ENCODE measurements around the gene NUP133. TPM values are rescaled to one million over a fixed set of nuclear protein-coding genes. Genes with fewer than 3 reads are reported as not detected.

NUP133 gene
- total RNA-seq (2012; rRNA removed) (30.5 and 33.1 TPM in 2 replicates), polyA plus RNA-seq (2012; rRNA removed) (13.4 and 14.1 TPM in 2 replicates), Bru-seq, nascent RNA (percentile 74 among the genes with signal in this experiment), BruChase-seq, experiment 1, labeled RNA remaining after a 6-hour chase (percentile 71 among the genes with signal in this experiment), BruChase-seq, experiment 2, labeled RNA remaining after a 2-hour chase (percentile 66 among the genes with signal in this experiment)
- polyA plus RNA-seq (2012; cell fraction: cytosol; rRNA removed): 5.1 and 6.9 TPM in 2 replicates
- 7.2 and 14.1 TPM in 2 replicates for polyA plus RNA-seq (2012; cell fraction: nucleus; rRNA removed; ENCODE audit: low replicate concordance)
- long read RNA-seq, full-length matches to known transcripts: 73 of 86 reads
- long read RNA-seq, partial matches to known transcripts: 5 of 86 reads
- long read RNA-seq, other reads (novel, unspliced or antisense): 8 of 86 reads

GRCh38 chr1:229507951-229508822, at the start of gene NUP133:
Gene NUP133 (minus strand): TSS chr1:229508341. CDS start chr1:229508249, 92 bp downstream.
- H3K9me1 ChIP-seq (ENCODE audit: insufficient read depth, low read length): peaks cover 9% of the 10 kb centered on the region
- peaks cover 8% of the 10 kb centered on the region for H3K4me1 ChIP-seq (ENCODE audit: control insufficient read depth, insufficient read depth, low read length)
- H2AK9ac ChIP-seq (replicated peaks; ENCODE audit: low read depth, low read length, poor library complexity): peak within 1 kb of the TSS; percentile 86
- peak within 1 kb of the TSS; percentile 99 for H4K8ac ChIP-seq (ENCODE audit: low read depth in 2 of 2, low read length in 2 of 2)
- DNase-seq (peak; percentile 98), ATAC-seq (ENCODE audit: low read depth) (peak; percentile 98)
- peak within 1 kb of the TSS; percentile 73; the same call in 1 of the 3 replicates for H2BK15ac ChIP-seq (ENCODE audit: low read depth, low read length)
- peaks cover 10 to 26% of the 10 kb centered on the region in 2 experiments for H3K79me1 ChIP-seq (ENCODE audit: low read depth in 1 of 2, low read length in 2 of 2)
- peak within 1 kb of the TSS; percentile 89 for H2BK5ac ChIP-seq (ENCODE audit: low read depth, low read length, poor library complexity, severe bottlenecking)
- no TSS peak for BruUV-seq (replicated peaks)
- H3K27ac ChIP-seq (ENCODE audit: insufficient read depth, low read length): peak within 1 kb of the TSS; percentile 95
- no peaks in the 10 kb centered on the region for H3K27me3 ChIP-seq (ENCODE audit: control insufficient read depth, insufficient read depth, low read length)
- in situ Hi-C loops (cut with MboI; ENCODE audit: low sequenced_read_pairs): no loop called here
- H2AFZ ChIP-seq (replicated peaks; ENCODE audit: low read length, poor library complexity): peak within 1 kb of the TSS; percentile 93
- peak within 1 kb of the TSS; percentile 94 for H3K23ac ChIP-seq (ENCODE audit: low read depth, low read length)
- peak within 1 kb of the TSS; percentile 45 for H2BK20ac ChIP-seq (ENCODE audit: low read depth, low read length)
- peak within 1 kb of the TSS; percentile 98 for H3K4me2 ChIP-seq (ENCODE audit: low read depth, low read length)
- intact Hi-C loops (cut with micrococcal nuclease): no loop called here
- no peaks in the 10 kb centered on the region for H3K9me3 ChIP-seq (ENCODE audit: control insufficient read depth, insufficient read depth, low read length)
- H3K4me3 ChIP-seq (ENCODE audit: insufficient read depth, low read depth, low read length): peak within 1 kb of the TSS; percentile 77
- H2AK5ac ChIP-seq (ENCODE audit: low read depth, low read length): peak within 1 kb of the TSS; percentile 78
- peak within 1 kb of the TSS; percentile 93 for H3K4ac ChIP-seq (ENCODE audit: low read depth, low read length)
- POLR2A ChIA-PET (ENCODE audit: unreplicated experiment): no interaction called here
- H3K56ac ChIP-seq (ENCODE audit: extremely low read depth, insufficient read depth, low read length): peak within 1 kb of the TSS; percentile 99
- CTCF ChIA-PET: no interaction called here
- peak within 1 kb of the TSS; percentile 97 for H4K5ac ChIP-seq (ENCODE audit: low read depth, low read length)
- 1% methylated on average over 31 of the region's 65 CpGs; no CpG with 5 or more reads in 1 of the 2 experiments for WGBS, 2 experiments (ENCODE audit: extremely low coverage in 2 of 2, insufficient read length in 1 of 2)
- dilution Hi-C loops (cut with HindIII; ENCODE audit: low sequenced_read_pairs, unreplicated experiment): no loop called here
- H2BK120ac ChIP-seq (ENCODE audit: low read depth, low read length): peak within 1 kb of the TSS; percentile 90
- peak within 1 kb of the TSS; percentile 94 for H4K91ac ChIP-seq (ENCODE audit: insufficient read depth, low read depth, low read length)
- peak within 1 kb of the TSS; percentile 97 for H3K14ac ChIP-seq (replicated peaks; ENCODE audit: low read depth, low read length)
- H3K9ac ChIP-seq (ENCODE audit: low read depth, low read length): peak within 1 kb of the TSS; percentile 98
- H4K20me1 ChIP-seq (ENCODE audit: insufficient read depth, low read length): no peaks in the 10 kb centered on the region
- no peaks in the 10 kb centered on the region for H3K36me3 ChIP-seq (ENCODE audit: control insufficient read depth, insufficient read depth, low read length)
- peak within 1 kb of the TSS; percentile 89 for H3K18ac ChIP-seq (ENCODE audit: low read depth, low read length)
- TF ChIP-seq BHLHE40 (IDR thresholded peaks at IDR 0.05; ENCODE audit: low read depth, low read length) (0 out of 2 replicates have a peak, but pooled peaks have one; percentile 7), NFE2L2 (IDR thresholded peaks at IDR 0.05; ENCODE audit: low read depth, low read length) (no peak), RFX5 (IDR thresholded peaks at IDR 0.05; ENCODE audit: low read depth, low read length) (peak; percentile 69; the same call in 1 of the 2 replicates), FOS (IDR thresholded peaks at IDR 0.05; ENCODE audit: low read depth, low read length) (0 out of 2 replicates have a peak, but pooled peaks have one; percentile 15), CHD1 (IDR thresholded peaks at IDR 0.05; ENCODE audit: low read depth, low read length) (no peak), ELK1 (IDR thresholded peaks at IDR 0.05; ENCODE audit: borderline replicate concordance, low read depth, low read length) (no peak), RCOR1 (IDR thresholded peaks at IDR 0.05; ENCODE audit: insufficient replicate concordance, low read length) (peak; percentile 17), POLR2A (IDR thresholded peaks at IDR 0.05; ENCODE audit: low read depth, low read length) (peak; percentile 98), MXI1 (IDR thresholded peaks at IDR 0.05; ENCODE audit: borderline replicate concordance, low read depth, low read length) (peak; percentile 74; the same call in 1 of the 2 replicates), MAZ (IDR thresholded peaks at IDR 0.05; ENCODE audit: borderline replicate concordance, low read depth, low read length) (peak; percentile 92; the same call in 1 of the 2 replicates), CTCF (conservative IDR thresholded peaks at IDR 0.05; ENCODE audit: low read depth, low read length) (no peak), RAD21 (IDR thresholded peaks at IDR 0.05; ENCODE audit: low read length) (no peak)
